GM21528 (cell line): Measurements from ENCODE around the gene COPZ1.

Experiments used
- ATAC-seq: cut with Tn5 transposase; IDR thresholded peaks from one replicate; pipeline ENCODE4 v1.9.1; 2021; ENCODE audit warnings: mild to moderate bottlenecking, moderate library complexity; ENCODE audit not compliant: unreplicated experiment, low FRiP score

The COPZ1 gene

DNA sequence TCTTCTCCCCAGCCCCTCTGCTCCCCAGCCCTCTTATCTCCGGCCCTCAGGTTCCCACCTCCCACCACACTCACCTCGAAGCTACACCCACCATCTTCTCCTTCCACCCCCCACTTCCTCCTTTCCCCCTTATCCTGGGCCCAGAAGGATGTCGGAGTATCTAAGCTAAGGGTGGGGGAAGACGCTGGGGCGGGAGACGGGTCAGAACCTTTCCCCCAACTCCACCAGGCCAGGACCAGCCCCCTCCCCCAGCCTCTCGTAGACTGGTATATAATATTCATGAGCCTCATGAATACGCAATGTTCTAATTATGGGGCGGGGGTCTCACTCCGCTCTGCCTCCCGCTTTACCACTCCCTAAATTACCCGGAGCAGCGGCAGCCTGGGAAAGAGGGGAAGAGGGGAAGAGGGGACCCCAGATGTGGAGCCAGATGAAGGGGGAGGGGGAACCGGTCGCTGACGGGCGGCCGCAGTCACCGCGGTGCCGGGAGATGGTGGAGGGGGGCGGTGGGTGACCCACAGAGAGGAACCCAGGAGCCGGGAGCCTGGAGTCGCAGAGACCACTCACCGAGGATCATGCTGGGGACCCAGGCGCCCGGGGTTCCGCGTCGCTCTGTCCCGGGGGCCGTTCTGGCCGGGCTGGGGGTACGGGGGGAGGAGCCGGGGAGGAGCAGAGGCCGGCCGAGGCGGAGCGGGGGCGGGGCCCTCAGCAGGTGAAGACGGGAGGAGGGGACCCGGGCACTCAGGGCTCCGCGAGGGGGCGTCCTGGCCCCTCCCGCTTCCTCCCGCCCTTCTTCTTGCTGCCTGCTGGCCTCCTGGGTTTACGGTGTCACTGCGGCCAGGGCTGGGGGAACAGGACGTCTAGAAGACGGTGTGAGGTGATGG, 66.0 kb downstream of the COPZ1 start:
- ATAC-seq = no peak

DNA sequence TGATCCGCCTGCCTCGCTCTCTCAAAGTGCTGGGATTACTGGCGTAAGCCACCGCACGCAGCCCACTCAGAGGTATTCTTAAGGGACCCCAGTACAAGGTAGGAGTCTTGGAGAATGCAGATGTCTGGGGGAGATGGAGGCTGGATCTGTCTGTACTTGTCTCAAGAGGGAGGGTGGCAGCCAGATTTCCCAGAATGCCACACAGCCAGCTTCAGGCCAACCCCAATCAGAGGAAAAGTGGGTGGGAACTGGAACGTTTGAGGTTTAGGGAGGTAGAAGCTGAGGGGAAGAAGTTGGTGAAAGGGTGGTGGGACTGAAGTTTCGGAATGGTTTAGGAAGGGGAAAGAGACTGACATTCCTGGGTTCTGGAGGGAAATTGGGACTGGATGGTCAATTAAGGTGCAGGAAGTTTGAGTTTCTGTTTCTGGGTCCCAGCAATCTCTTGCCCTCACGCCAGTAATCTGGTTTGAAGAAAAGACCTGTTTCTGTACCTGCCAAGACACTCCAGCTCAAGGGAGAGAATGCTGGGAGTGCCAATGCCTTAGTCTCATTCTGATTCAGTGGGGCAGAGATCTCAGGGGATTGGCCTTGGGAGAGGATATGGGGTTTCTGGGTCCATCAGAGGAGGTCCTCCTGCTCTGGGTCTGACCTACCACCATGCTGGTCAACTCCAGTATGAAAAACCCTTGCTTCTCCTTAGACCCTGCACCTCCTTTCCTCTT, 67.7 kb downstream of the COPZ1 start:
- no peak for ATAC-seq

DNA sequence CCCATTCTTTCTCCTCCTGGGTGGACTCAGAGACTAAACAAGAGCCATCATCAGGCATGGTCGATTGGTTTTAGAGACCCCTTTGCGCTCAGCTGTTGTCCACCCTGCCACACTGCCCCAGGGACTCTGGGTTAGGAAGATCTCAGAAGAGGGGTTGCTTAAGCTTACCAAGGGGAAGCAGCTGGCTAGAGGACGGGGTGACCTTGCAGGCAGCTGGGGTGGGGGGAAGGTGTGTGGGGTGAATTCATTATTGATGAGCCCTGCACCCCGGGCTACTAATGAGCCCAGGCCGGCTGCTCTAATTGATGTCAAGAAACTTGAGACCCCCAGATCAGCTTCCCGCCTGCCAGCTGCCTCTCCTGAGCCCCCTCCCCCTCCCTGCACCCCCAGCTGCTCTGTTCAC, 68.3 kb downstream of the COPZ1 start:
- ATAC-seq = no peak

DNA sequence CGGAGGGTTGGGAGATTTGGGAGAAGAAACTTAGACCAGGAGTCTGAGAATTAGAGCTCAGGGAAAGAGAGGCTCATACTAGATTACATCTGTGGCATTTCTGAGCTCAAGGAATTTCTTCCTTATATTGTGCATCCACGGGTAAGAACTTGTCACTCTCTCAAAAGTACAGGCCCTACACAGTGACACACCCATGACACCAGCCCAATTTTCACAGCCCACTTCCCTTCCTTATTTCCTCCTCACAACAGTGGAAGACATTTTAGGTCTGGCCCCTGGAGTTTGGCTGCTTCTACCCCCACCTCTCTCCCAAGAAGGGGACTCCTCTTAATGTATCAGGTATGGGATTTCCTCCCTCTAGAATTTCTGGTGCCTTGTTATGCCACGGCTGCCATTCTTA, 68.8 kb downstream of the COPZ1 start:
- ATAC-seq = no peak

DNA sequence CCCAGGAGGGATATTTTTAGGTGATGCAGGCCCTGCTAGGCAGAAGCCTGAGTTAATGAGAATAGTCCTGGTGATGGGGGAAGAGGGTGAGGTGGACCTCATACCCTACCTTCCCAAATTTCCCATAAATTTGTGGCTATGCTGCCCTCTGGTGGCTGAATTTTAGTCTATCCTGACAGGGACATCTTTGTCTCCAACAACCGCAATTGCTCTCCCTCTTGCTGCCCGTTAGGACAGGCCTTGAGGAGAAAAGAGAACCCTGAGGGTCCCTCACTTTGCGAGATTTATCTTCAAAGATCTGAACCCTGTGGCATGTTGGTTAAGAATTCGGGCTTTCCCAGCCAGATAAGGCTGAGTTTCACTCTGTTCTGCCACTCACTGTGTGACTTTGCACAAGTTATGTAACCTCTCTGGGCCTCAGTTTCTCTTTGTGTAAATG, 69.4 kb downstream of the COPZ1 start:
- no peak for ATAC-seq

DNA sequence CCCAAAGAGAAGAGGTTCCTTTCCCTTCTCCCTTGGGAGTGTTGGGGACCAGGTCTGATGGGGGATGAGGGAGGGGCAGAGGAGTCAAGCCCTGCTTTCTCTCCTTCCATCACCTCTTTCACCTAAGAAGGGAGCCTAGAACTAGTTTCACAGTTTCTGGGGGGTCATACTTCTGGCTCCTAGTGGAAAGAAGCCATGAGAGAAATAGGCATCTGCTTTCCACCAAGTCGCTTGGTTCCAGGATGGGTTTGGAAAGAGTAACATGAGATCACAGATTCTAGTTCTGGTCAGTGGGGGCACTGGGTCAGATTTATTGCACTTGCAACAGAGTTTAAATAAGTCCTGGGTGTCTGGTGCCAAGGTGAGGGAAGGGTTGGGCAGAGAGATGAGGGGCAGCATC, 70.1 kb downstream of the COPZ1 start:
- ATAC-seq = no peak

DNA sequence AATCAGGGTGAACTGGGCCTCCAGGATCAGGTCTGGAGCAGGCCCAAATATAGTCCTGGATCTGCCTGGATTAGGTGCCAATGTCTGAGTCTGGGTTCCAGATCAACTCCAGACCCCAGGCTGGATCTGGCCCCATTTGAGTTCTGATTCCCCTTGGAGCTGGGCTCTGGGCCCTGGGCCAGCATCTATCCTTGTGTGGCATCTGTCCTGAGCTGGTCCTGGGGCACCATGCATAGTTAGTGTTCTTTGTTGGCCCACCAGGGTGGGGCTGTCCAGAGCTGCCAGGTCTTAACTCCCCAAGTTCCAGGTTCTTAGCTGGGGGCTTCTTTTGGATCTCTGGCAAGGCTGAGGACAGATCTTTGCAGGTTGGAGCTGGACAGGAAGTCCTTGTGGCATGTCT, 70.6 kb downstream of the COPZ1 start:
- no peak for ATAC-seq

DNA sequence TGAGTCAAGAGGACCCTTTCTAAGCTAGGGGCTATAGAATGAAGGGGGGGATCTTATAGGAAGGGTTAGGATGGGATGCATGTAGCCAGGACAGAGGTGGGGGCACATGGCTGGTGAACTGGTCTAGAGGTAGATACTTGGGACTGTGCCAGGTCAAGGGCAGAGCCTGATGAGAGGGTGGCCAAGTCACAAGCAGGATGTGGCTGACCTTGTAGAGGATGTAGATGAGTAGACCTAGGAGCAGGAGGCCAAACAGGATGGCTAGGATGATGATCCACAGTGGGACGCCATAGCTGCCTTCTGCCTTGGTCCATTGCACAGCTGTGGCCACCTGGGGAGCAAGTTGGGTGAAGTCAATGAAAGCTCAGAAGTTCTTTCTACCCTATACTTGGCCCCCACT, 72.2 kb downstream of the COPZ1 start:
- no peak for ATAC-seq

DNA sequence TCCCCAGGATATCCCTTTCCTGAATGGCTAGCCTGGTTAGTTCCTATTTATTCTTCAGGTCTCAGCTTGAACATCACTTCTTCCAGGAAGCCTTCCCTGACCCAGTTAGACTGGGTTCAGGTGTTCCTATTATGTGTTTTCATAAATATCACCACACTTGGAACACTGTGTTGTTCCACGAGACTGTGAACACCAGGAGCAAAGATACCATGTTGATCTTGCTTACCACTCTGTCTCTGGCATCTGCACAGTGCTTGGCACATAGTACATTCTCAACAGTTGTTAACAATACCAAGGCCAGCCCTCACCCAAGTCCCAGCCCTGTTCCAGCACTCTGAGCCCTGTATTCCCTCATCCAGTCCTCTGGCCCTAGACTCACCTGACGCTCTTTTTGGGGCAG, 73.3 kb downstream of the COPZ1 start:
- no peak for ATAC-seq

DNA sequence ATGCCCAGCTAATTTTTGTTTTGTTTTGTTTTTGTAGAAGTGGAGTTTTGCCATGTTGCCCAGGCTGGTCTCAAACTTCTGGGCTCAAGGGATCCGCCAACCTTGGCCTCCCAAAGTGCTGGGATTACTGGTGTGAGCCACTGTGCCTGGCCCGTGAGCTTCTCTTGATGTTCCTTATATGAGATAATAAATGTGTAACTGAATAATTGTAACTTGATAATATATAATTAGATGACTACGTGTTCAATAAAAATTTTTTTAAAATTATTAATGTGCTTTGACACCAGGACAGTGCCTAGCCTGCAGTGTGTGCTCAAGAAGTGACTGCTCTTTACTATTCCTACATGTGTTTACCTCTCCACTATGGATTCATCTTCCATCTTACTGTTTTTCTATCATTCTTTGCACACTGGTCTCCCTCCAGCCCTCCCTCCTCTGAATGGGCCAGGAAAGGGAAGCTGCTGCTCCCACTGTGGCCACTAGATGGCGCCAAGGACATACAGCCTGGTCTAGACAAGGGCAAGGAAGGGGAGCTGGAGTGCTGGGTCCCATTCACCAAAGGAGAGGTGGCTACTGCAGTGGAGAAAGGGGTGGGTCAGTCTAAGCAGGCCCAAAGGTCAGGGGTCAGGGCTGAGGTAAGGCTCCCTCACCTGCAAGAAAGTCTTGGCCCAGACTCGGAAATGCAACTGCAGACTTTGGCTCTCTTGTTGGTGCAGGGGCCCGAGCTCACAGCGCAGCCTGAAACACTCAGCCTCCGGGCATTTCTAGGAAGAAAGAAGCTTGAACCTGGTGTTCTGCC, 74.3 kb downstream of the COPZ1 start:
- ATAC-seq = peak; percentile 57

DNA sequence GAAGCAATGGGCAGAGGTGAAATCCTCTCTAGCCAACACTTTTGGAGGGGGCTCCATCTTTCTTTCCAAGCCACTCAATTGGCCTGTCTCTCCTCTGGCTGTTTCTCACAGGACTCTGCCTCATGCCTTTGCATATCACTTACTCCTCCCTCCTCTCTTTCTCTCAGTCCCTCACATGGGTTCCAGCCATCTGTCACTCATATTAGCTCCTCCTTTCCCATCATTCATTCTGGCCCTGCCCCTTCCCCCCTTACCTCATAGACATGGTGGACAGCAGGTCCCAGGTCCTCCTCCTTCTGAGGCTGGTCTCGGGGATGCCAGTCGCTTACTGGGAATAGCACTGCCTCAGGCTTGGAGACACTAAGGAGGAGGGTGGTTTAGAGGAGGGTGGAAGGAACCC, 76.2 kb downstream of the COPZ1 start:
- no peak for ATAC-seq
